NCI-H1930 (cell line): Measurements from ENCODE around the gene PCBD1.
"Not testable (repeated sequence)": the region's sequence is repeated elsewhere in the genome, so short reads cannot be mapped to it uniquely, and the experiment has no call there.

Experiments
- DNase-seq, 2 experiments: peaks; one replicate each; lab custom pipeline; 2025; lab: John Stamatoyannopoulos, UW

PCBD1 gene

GRCh38 chr10:70863470-70864160, 24.8 kb downstream of the PCBD1 start:
- DNase-seq, result no peak

- not testable (repeated sequence) for DNase-seq
These were observed 26.7 kb downstream of the PCBD1 start for GRCh38 chr10:70861495-70862197.

- no peak for DNase-seq
These were observed 29.6 kb downstream of the PCBD1 start for GRCh38 chr10:70858759-70859158.

GRCh38 chr10:70856454-70856853, 31.9 kb downstream of the PCBD1 start:
- DNase-seq, result no peak

- no peak for DNase-seq
These were observed 34.9 kb downstream of the PCBD1 start for GRCh38 chr10:70853457-70853856.

GRCh38 chr10:70853038-70853437, 35.3 kb downstream of the PCBD1 start:
- no peak for DNase-seq

GRCh38 chr10:70851597-70852475, 36.5 kb downstream of the PCBD1 start:
- DNase-seq, result no peak

GRCh38 chr10:70850097-70850496, 38.3 kb downstream of the PCBD1 start:
- DNase-seq, result no peak

GRCh38 chr10:70849582-70850016, 38.8 kb downstream of the PCBD1 start:
- DNase-seq, result no peak

- DNase-seq, result no peak
These were observed 40.6 kb downstream of the PCBD1 start for GRCh38 chr10:70847659-70848360.

GRCh38 chr10:70846795-70847194, 41.6 kb downstream of the PCBD1 start:
- DNase-seq, result no peak

- no peak for DNase-seq
These were observed 42.5 kb downstream of the PCBD1 start for GRCh38 chr10:70845816-70846215.

GRCh38 chr10:70845256-70845655, 43.1 kb downstream of the PCBD1 start:
- no peak for DNase-seq

- DNase-seq, result no peak
These were observed 44.4 kb downstream of the PCBD1 start for GRCh38 chr10:70843776-70844489.

GRCh38 chr10:70843333-70843732, 45.0 kb downstream of the PCBD1 start:
- DNase-seq, result no peak

- DNase-seq, result no peak
These were observed 47.5 kb downstream of the PCBD1 start for GRCh38 chr10:70840836-70841235.

GRCh38 chr10:70838270-70838805, 50.0 kb downstream of the PCBD1 start:
- no peak for DNase-seq

GRCh38 chr10:70837660-70838059, 50.7 kb downstream of the PCBD1 start:
- DNase-seq, result no peak

GRCh38 chr10:70836319-70836718, 52.0 kb downstream of the PCBD1 start:
- DNase-seq, result no peak

GRCh38 chr10:70834441-70835151, 53.8 kb downstream of the PCBD1 start:
- DNase-seq, result no peak
